Ectodermal cell (in vitro differentiated cells): Measurements from ENCODE around the gene SOX15.

Experiments used
- H3K27ac ChIP-seq: 2 replicates; pipeline ENCODE4 v1.7.0; 2013; ENCODE audit warnings: mild to moderate bottlenecking, low read depth, low read length; ENCODE audit not compliant: insufficient read depth, poor library complexity, severe bottlenecking
- H3K27me3 ChIP-seq: 2 replicates; pipeline ENCODE4 v1.7.0; 2013; ENCODE audit warnings: mild to moderate bottlenecking, low read length; ENCODE audit not compliant: insufficient read depth, control insufficient read depth, poor library complexity, severe bottlenecking
- H3K36me3 ChIP-seq: one replicate; pipeline ENCODE4 v1.7.0; 2013; ENCODE audit warnings: low read length; ENCODE audit not compliant: control insufficient read depth, insufficient read depth
- H3K4me1 ChIP-seq: one replicate; pipeline ENCODE4 v1.7.0; 2013; ENCODE audit warnings: low read length; ENCODE audit not compliant: control insufficient read depth, insufficient read depth
- H3K4me3 ChIP-seq: 2 replicates; pipeline ENCODE4 v1.7.0; 2013; ENCODE audit warnings: low read depth, low read length, control low read depth; ENCODE audit not compliant: insufficient read depth
- H3K9me3 ChIP-seq: 2 replicates; pipeline ENCODE4 v1.7.0; 2013; ENCODE audit warnings: mild to moderate bottlenecking, low read length, moderate library complexity; ENCODE audit not compliant: control insufficient read depth
- WGBS, 2 experiments: methylation state at CpG; one replicate each; pipeline ENCODE4 v1.1.7; 2013; ENCODE audit warnings: missing lambda C conversion rate in 2 of 2; 5-methylcytosine and 5-hydroxymethylcytosine counted together

The SOX15 gene

DNA sequence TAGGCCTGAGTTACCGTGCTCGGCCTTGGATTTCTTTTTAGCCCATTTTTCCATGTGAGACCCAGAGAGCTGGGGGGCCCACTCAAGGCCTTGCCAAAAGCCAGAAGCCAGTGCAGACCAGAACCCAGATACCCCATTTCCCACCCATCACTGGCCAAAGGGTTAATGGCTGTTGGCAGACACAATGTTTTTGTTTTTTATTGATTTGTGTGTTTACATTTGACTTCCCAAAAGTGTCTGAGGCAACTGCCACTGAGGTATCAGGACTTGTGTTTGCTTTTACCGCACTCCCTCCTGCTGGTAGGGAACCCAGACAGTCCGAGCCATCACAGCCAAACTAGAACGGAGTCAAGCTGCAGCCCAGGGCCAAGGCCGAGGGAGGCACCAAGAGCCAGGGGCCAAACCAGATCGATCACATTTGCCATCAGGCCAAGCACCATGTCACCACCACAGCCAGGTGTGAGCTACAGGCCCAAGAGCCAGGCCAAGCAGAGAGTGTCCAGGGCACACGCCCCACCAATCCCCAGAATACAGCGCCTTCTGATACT lies 48.7 kb downstream of the SOX15 start:
- H3K9me3 ChIP-seq = no peaks in the 10 kb centered on the region
- H3K4me1 ChIP-seq = no peaks in the 10 kb centered on the region
- H3K4me3 ChIP-seq = no peak overlapping the region
- WGBS, 2 experiments = 89 to 91% methylated on average over 9 of the region's 9 CpGs
- no peaks in the 10 kb centered on the region for H3K36me3 ChIP-seq
- peaks cover 11% of the 10 kb centered on the region for H3K27me3 ChIP-seq
- H3K27ac ChIP-seq = no peak overlapping the region

DNA sequence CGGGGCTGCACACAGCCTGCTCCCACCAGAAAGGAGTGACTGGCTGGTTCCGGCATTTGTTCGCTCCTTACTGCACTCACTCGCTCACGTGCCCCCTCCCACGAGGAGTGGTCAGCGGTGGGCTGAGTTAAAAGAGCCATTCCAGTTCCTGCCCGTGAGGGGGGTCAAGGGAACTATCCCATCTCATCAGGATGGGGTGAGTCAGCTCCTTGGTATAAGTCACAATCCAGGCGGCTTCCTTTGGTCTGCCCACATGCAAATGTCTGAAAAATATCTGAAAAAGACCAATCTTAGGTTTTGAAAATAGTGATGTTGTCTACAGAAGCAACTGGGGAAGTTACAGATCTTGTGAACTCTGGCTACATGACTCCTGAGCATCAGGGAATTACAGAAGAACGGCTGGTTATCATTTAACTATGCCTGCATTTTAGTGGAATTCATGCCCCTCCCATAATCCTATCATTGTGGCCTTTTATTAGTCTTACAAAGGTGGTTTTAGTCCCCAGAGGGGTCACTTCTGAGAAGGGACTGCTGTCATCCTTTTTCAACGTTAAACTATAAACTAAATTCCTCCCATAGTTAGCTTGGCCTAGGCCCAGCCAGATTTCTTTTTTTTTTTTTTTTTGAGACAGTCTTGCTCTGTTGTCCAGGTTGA lies 50.9 kb downstream of the SOX15 start:
- no peak overlapping the region for H3K4me3 ChIP-seq
- H3K36me3 ChIP-seq = no peaks in the 10 kb centered on the region
- WGBS, 2 experiments = 76 to 81% methylated on average over 11 of the region's 11 CpGs
- H3K27ac ChIP-seq = no peak overlapping the region
- H3K4me1 ChIP-seq = no peaks in the 10 kb centered on the region
- no peaks in the 10 kb centered on the region for H3K9me3 ChIP-seq
- H3K27me3 ChIP-seq = peaks cover 11% of the 10 kb centered on the region
